Activated CD8-positive, alpha-beta T cell treated with anti-CD3 and anti-CD28 coated beads, Interleukin-2, amount 10 ng/mL, durations not matched to agents 7 days and 5 days (primary cell): Measurements from ENCODE around the gene CAPN12. TPM values are rescaled to one million over a fixed set of nuclear protein-coding genes. Genes with fewer than 3 reads are reported as not detected.

Experiments
- ATAC-seq: fragments of 150-1000 bp; cut with Tn5 transposase; one replicate; pipeline ENCODE4 v1.10.0; 2021; ENCODE audit warnings: moderate library complexity
- CTCF ChIA-PET: fragments of 350-600 bp; sonication (Branson Sonifier 250); formaldehyde crosslinking; loops from one replicate; lab custom pipeline; 2021; ENCODE audit warnings: antibody characterized with exemption; lab: Charles Lee
- POLR2A ChIA-PET: fragments of 350-600 bp; sonication (Branson Sonifier 250); formaldehyde crosslinking; loops from one replicate; lab custom pipeline; 2021; ENCODE audit warnings: antibody characterized with exemption; lab: Charles Lee
- DNase-seq: peaks from one replicate; pipeline ENCODE4 v3.0.0-alpha.2; 2020
- H3K27ac Mint-ChIP-seq: one replicate; pipeline ENCODE4 v1.8.0; 2021; ENCODE audit warnings: mild to moderate bottlenecking, mixed read lengths
- H3K27me3 Mint-ChIP-seq: one replicate; pipeline ENCODE4 v1.8.0; 2021; ENCODE audit warnings: low read depth, mixed read lengths
- H3K36me3 Mint-ChIP-seq: one replicate; pipeline ENCODE4 v1.8.0; 2021; ENCODE audit warnings: low read depth, mixed read lengths
- H3K4me1 Mint-ChIP-seq: one replicate; pipeline ENCODE4 v1.8.0; 2021; ENCODE audit warnings: low read depth, mixed read lengths
- H3K4me3 Mint-ChIP-seq: one replicate; pipeline ENCODE4 v1.8.0; 2021; ENCODE audit warnings: mild to moderate bottlenecking, mixed read lengths
- H3K9me3 Mint-ChIP-seq: one replicate; pipeline ENCODE4 v1.8.0; 2022; ENCODE audit warnings: mixed read lengths; ENCODE audit not compliant: insufficient read depth
- total RNA-seq, 2 experiments: library from RNA; stranded (reverse); gene quantifications; one replicate each; pipeline ENCODE4 v1.2.3, GENCODE V29; 2021

The CAPN12 gene
- total RNA-seq, 2 experiments from 2014 or later: 12.2 to 16.2 TPM

GRCh38 chr19:38713227-38713649 is 31.0 kb downstream of the CAPN12 start:
- CTCF ChIA-PET: no interaction called here
- DNase-seq: no peak
- no peak overlapping the region for H3K27ac Mint-ChIP-seq
- peaks cover 37% of the 10 kb centered on the region for H3K36me3 Mint-ChIP-seq
- no peaks in the 10 kb centered on the region for H3K9me3 Mint-ChIP-seq
- no peaks in the 10 kb centered on the region for H3K27me3 Mint-ChIP-seq
- H3K4me1 Mint-ChIP-seq: no peaks in the 10 kb centered on the region
- POLR2A ChIA-PET: no interaction called here
- no peak for ATAC-seq
- H3K4me3 Mint-ChIP-seq: no peak overlapping the region

GRCh38 chr19:38712161-38712748 is 32.0 kb downstream of the CAPN12 start:
- peaks cover 43% of the 10 kb centered on the region for H3K36me3 Mint-ChIP-seq

GRCh38 chr19:38711726-38712153 is 32.5 kb downstream of the CAPN12 start:
- no peaks in the 10 kb centered on the region for H3K9me3 Mint-ChIP-seq
- H3K4me1 Mint-ChIP-seq: no peaks in the 10 kb centered on the region
- no peak overlapping the region for H3K4me3 Mint-ChIP-seq
- H3K27ac Mint-ChIP-seq: no peak overlapping the region
- ChIA-PET POLR2A (no interaction called here), CTCF (no interaction called here)
- no peaks in the 10 kb centered on the region for H3K27me3 Mint-ChIP-seq
- no peak for ATAC-seq
- no peak for DNase-seq
- peaks cover 48% of the 10 kb centered on the region for H3K36me3 Mint-ChIP-seq

More at GRCh38 chr19:38712161-38712748, 32.0 kb downstream of the CAPN12 start:
- Mint-ChIP-seq H3K9me3 (no peaks in the 10 kb centered on the region), H3K4me3 (no peak overlapping the region), H3K27ac (no peak overlapping the region), H3K27me3 (no peaks in the 10 kb centered on the region), H3K4me1 (no peaks in the 10 kb centered on the region)
- DNase-seq: no peak
- ATAC-seq: no peak
- ChIA-PET POLR2A (no interaction called here), CTCF (no interaction called here)

GRCh38 chr19:38710928-38711725 is 33.1 kb downstream of the CAPN12 start:
- no peak for ATAC-seq
- no peak for DNase-seq
- Mint-ChIP-seq H3K36me3 (peaks cover 48% of the 10 kb centered on the region), H3K4me3 (no peak overlapping the region), H3K27me3 (no peaks in the 10 kb centered on the region), H3K4me1 (no peaks in the 10 kb centered on the region), H3K9me3 (no peaks in the 10 kb centered on the region), H3K27ac (peak overlapping the region; percentile 57)
- POLR2A ChIA-PET: no interaction called here
- CTCF ChIA-PET: no interaction called here

DNA sequence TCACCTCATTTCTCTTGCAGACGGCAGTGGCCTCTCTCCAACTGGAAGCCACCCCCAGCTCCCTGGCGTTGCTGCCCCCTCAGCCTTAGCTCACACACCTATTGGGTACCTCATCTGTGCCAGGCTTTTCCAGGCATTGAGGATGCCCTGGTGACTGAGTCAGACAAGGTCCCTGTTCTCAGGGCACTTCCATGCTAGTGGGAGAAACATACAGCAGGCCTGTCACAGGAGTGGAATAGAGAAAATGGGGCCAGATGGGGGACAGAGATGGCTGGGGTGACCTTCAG is 33.9 kb downstream of the CAPN12 start:
- H3K27me3 Mint-ChIP-seq: no peaks in the 10 kb centered on the region
- H3K27ac Mint-ChIP-seq: peak overlapping the region; percentile 57
- no peak overlapping the region for H3K4me3 Mint-ChIP-seq
- ChIA-PET CTCF (no interaction called here), POLR2A (no interaction called here)
- ATAC-seq: no peak
- no peak for DNase-seq
- H3K9me3 Mint-ChIP-seq: no peaks in the 10 kb centered on the region
- H3K36me3 Mint-ChIP-seq: peaks cover 54% of the 10 kb centered on the region
- no peaks in the 10 kb centered on the region for H3K4me1 Mint-ChIP-seq

- ChIA-PET POLR2A (no interaction called here), CTCF (no interaction called here)
- peaks cover 54% of the 10 kb centered on the region for H3K36me3 Mint-ChIP-seq
- no peak overlapping the region for H3K27ac Mint-ChIP-seq
- ATAC-seq (no peak), DNase-seq (no peak)
- H3K9me3 Mint-ChIP-seq: no peaks in the 10 kb centered on the region
- no peaks in the 10 kb centered on the region for H3K4me1 Mint-ChIP-seq
- H3K4me3 Mint-ChIP-seq: no peak overlapping the region
- no peaks in the 10 kb centered on the region for H3K27me3 Mint-ChIP-seq
These were observed 34.4 kb downstream of the CAPN12 start for GRCh38 chr19:38709671-38710415.

GRCh38 chr19:38709119-38709518 is 35.2 kb downstream of the CAPN12 start:
- Mint-ChIP-seq H3K4me3 (no peak overlapping the region), H3K27ac (no peak overlapping the region), H3K9me3 (no peaks in the 10 kb centered on the region), H3K27me3 (no peaks in the 10 kb centered on the region), H3K4me1 (no peaks in the 10 kb centered on the region), H3K36me3 (peaks cover 52% of the 10 kb centered on the region)
- ATAC-seq (no peak), DNase-seq (no peak)
- ChIA-PET CTCF (no interaction called here), POLR2A (no interaction called here)

- no peaks in the 10 kb centered on the region for H3K9me3 Mint-ChIP-seq
- no peaks in the 10 kb centered on the region for H3K27me3 Mint-ChIP-seq
- no peak overlapping the region for H3K27ac Mint-ChIP-seq
- CTCF ChIA-PET: no interaction called here
- DNase-seq (no peak), ATAC-seq (no peak)
- no peaks in the 10 kb centered on the region for H3K4me1 Mint-ChIP-seq
- no peak overlapping the region for H3K4me3 Mint-ChIP-seq
- POLR2A ChIA-PET: no interaction called here
- H3K36me3 Mint-ChIP-seq: peaks cover 54% of the 10 kb centered on the region
These were observed 35.8 kb downstream of the CAPN12 start for GRCh38 chr19:38708413-38709024.

- CTCF ChIA-PET: no interaction called here
- H3K4me3 Mint-ChIP-seq: no peak overlapping the region
- H3K9me3 Mint-ChIP-seq: no peaks in the 10 kb centered on the region
- H3K36me3 Mint-ChIP-seq: peaks cover 49% of the 10 kb centered on the region
- no peak overlapping the region for H3K27ac Mint-ChIP-seq
- H3K27me3 Mint-ChIP-seq: no peaks in the 10 kb centered on the region
- no peaks in the 10 kb centered on the region for H3K4me1 Mint-ChIP-seq
- POLR2A ChIA-PET: no interaction called here
- DNase-seq: no peak
- ATAC-seq: no peak
These were observed 36.7 kb downstream of the CAPN12 start for GRCh38 chr19:38707512-38708114.

GRCh38 chr19:38706792-38707511 is 37.3 kb downstream of the CAPN12 start:
- no peak for ATAC-seq
- Mint-ChIP-seq H3K4me3 (no peak overlapping the region), H3K9me3 (no peaks in the 10 kb centered on the region), H3K27me3 (no peaks in the 10 kb centered on the region), H3K4me1 (no peaks in the 10 kb centered on the region), H3K36me3 (peaks cover 49% of the 10 kb centered on the region), H3K27ac (peak overlapping the region; percentile 34)
- CTCF ChIA-PET: no interaction called here
- DNase-seq: no peak
- POLR2A ChIA-PET: no interaction called here
